HG03565 (cell line): ENCODE measurements around the gene FGF12.
"Not testable (repeated sequence)": the region's sequence is repeated elsewhere in the genome, so short reads cannot be mapped to it uniquely, and the experiment has no call there.

Source experiments
- ATAC-seq: cut with Tn5 transposase; IDR thresholded peaks from one replicate; pipeline ENCODE4 v1.9.1; 2021; ENCODE audit warnings: mild to moderate bottlenecking, moderate library complexity; ENCODE audit not compliant: unreplicated experiment

The FGF12 gene

DNA sequence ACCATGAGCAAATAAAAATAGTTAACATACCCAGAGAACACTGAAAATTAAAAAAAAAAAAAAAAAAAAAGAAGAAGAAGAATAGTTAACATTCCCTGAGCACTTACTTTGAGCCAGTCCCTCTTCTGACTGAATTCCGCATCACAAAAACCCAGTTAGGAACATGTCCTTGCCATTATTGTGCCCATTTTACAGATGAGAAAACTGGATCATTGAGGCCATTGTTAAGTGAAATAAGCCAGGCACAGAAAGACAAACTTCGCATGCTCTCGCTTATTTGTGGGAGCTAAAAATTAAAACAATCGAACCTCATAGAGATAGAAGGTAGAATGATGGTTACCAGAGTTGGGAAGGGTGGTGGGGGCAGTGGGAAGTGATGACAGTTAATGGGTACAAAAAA is 119.5 kb downstream of the FGF12 start:
- ATAC-seq, result no peak

DNA sequence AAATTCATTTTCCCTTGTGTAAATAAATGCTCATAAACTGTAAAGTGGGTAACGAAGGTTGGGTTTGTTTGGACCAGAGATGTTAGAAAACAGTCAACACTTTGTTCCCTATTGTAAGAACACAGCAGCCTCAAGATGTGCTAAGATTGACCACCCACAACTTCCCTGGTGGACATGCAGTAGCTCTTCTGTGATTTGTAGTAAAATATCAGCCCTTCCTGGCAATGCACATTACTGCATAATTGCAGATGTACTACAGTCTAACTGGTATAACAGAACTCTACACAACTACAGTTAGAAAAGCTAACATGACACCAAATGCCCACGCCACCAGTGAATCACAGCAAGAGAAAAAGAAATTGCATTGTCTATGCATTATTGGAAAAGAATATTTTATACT is 129.4 kb downstream of the FGF12 start:
- ATAC-seq, result no peak

GRCh38 chr3:192597506-192597905 is 129.8 kb downstream of the FGF12 start:
- ATAC-seq, result no peak

DNA sequence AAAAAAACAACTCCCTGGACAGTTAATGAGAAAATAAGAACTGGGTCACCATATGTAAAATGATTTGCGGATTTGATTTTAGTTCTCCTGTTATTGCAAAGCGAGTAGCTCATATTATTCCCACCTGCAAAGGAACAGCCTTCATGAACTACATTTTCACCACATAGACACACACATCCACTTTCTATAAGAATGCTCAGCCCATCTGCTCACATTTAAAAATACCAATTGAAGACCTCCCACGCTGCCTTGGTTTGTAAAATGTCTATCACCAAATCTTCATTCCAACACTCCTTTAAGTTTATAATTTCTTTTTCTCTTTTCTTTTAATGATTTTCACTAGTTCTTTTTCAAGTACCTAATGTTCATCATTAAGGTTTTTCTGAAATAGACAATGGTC is 148.6 kb downstream of the FGF12 start:
- no peak for ATAC-seq

DNA sequence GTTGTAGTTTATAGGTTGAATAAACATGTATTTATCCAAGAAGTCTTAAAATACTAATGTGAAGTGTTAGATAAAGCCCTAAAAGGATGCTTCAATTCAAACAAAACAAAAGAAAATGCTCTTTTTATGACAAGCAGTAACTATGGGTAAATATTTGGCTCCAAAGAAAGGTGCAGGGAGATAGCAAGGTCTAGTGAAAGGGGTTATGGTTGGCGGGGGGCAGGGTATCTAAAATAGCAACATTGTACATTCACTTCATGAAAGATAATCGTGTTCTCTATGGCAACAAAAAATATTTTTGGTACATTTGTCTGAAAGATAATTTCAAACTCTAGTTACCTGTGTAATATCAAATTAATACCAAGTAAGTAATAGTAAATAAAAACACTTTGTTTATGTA is 149.5 kb downstream of the FGF12 start:
- no peak for ATAC-seq

DNA sequence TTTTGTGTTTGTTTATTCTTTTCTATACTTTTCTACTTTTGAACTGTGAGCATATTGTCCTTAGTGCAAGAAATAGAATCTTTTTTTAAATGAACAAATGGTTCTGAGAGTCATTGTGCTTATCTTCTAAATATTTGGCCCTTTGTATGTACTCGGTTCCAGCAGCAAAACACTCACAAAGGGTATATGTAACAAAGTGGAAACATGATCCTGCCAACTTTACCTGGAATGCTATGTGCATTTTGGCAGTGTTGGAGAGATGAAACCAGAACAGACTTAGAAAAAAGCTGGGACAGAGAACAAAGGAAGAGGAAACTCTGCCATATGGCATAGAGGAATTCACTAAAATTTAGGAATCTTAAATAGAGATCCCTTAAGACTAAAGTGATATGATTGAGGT is 150.1 kb downstream of the FGF12 start:
- ATAC-seq, result no peak

- ATAC-seq, result not testable (repeated sequence)
These were observed 150.6 kb downstream of the FGF12 start for GRCh38 chr3:192576704-192577103.

- ATAC-seq, result no peak
These were observed 151.3 kb downstream of the FGF12 start for GRCh38 chr3:192575879-192576506.

DNA sequence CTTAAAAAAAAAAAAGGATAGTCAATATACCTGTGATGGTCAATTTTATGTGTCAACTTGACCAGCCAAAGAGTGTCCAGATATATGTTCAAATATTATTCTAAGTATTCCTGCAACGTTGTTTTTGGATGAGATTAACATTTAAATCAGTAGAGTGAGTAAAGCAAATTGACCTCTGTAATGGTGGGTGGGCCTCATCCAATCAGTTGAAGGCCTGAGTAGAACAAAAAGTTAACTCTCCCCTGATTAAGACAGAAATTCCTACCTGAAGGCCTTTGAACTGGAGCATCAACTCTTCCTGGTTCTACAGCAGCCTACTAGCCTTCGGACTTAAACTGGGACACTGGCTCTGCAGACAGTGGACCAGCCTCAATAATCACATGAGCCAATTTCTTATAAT is 154.1 kb downstream of the FGF12 start:
- ATAC-seq, result no peak

DNA sequence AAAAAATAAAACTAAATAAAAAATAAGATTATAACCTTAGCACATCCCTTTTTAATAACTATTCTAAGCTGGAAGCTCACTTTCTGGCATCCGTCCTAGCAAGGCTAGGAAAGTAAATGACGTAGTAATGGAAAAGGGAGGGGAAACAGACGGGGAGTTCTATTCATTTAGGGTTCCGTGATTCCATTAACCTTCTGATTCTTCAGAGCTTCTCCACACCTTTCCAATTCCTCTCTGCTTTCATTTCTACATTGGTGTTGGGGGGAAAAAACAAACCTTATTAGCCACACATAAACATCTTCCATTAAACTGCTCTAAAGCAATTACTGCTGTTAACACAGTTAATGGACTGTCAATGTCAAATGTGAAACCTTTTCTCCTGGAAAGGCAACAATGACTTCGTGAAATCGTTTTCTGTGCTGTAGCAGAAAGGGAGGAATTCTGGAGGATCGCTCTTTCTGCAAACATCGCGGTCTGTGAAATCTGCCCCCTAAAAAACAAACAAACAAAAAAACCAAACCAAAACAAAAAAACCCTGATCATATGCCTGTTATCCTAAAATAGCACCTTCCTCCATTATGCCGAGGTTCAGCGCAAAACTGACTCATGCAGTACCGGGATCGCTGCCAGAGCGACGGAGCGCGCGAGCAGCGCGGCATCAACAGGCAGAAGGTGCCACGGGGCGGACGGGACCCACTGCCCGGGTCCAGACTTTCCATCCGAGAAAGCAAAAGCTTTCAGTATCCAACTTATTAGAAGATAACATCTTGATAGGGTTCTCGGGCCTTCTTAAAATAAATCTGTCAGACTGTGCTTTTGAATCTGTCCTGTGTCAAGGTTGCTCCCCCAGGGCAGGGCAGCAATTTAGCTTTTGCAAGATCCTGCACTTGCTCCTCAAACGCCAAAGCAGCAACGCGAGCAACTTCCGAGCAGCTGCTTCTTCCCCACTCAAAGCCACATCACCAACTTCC is 156.2 kb downstream of the FGF12 start:
- ATAC-seq, result no peak

DNA sequence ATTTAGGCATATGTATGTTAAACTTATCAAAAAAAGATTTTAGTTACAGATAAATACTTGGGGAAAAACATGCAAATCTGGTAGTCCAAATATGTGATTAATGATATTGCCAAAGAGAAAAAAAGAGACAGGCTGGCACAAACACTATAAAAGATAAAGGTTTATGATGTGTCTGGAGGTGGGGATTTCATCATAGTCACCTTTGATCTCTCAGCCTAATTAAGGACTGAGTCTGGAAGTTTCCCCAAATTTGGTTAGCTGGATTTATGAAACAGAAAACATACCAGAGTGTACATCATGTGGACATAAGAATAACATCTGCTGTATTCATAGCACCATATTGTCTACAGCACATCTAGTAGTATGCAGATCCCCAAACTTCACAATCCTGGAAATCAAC is 157.0 kb downstream of the FGF12 start:
- ATAC-seq, result no peak

DNA sequence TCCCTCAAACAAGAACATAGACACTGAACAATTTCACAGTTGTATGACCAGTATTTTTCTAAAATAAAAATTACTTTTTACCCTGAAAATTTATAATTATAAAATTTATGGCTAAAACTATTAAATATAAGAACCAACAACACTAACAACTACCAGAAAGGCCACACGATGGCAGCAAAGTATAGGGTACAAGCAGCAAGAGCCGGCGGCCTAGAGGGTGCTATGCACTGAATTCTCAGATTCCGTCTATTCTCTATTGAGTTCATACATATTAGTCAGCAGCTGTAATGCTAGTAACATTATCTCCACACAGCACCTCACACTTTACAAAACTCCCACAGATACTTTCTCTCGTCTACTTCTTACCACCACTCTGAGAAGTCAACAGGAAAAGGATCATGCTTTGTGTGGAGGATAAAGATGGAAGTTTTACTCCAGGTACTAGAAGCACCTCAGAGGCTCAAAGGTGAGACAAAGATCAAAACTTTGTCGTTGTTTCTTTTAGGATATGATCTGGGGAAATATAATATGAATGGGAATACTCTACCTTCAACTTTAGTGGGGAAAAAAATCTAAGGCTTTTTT is 160.5 kb downstream of the FGF12 start:
- peak; percentile 73 for ATAC-seq

GRCh38 chr3:192564611-192565010 is 162.7 kb downstream of the FGF12 start:
- no peak for ATAC-seq

- no peak for ATAC-seq
These were observed 163.9 kb downstream of the FGF12 start for GRCh38 chr3:192563417-192563816.

- no peak for ATAC-seq
These were observed 173.6 kb downstream of the FGF12 start for GRCh38 chr3:192553707-192554106.

- no peak for ATAC-seq
These were observed 177.0 kb downstream of the FGF12 start for GRCh38 chr3:192550356-192550755.

DNA sequence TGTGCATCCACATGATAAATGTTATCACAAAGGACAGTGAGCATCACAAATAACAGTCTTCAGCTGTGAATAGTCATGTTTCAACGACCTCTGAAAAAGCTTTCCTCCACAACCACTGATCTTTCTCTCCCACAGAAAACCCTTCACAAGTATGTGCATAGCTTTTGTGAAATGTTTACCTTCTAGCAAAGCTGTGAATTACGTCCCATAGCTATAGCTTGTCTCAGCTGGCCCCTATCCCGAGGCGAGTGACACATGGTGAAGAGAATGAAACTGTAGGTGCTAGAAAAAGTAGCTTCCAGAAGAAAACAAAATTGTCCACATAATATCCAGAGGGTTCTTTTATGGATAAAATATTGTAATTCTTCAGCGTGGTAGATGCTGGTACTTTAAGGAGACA is 182.0 kb downstream of the FGF12 start:
- ATAC-seq, result no peak

DNA sequence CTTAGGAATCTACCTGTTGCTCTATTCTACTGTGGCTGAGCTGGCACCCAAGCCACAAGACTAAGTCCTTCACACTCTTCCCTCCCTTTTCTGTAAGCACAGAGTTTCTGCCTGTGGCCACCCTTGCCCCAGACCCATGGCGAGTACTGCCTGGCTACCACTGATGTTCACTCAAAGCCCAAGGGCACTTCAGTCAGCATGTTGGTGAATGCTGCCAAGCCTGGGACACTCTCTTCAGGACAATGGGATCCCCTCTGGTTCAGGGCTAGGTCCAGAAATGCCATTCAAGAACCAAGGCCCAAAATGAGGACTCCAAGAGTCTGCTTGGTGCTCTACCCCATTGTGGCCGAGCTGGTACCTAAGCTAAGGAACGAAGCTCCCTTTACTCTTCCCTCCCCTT is 184.2 kb downstream of the FGF12 start:
- no peak for ATAC-seq

DNA sequence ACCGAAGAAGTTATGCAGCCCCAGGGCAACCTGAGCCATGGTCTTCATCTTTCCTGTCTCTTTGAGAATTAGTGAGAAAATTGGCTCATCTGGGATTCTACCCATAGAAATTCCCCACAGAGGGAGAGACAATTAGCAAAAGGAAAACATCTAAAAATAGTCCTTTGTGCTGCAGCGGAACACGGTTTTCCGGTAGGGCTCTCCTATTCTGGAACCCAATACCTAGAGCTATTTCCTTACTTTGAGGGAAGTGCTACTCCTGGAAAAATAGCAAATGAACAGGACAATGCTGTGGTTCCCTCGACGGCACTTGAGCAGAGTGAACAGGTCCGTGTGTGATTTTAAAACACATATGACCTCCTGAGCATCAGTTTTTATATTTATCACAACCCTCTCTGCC is 210.5 kb downstream of the FGF12 start:
- ATAC-seq, result no peak

GRCh38 chr3:192515664-192516045 is 211.7 kb downstream of the FGF12 start:
- ATAC-seq, result no peak

GRCh38 chr3:192514754-192515663 is 212.3 kb downstream of the FGF12 start:
- ATAC-seq, result no peak
